Mucosa of descending colon (tissue), 3 donors: ENCODE results near the gene SLC16A4. TPM values are rescaled to one million over a fixed set of nuclear protein-coding genes. Genes with fewer than 3 reads are reported as not detected.
"Not testable (repeated sequence)": the region's sequence is repeated elsewhere in the genome, so short reads cannot be mapped to it uniquely, and the experiment has no call there.

Experiments
- ATAC-seq: fragments of 200-7000 bp; cut with Tn5 transposase; one replicate; pipeline ENCODE4 v1.9.1; 2020; ENCODE audit warnings: mild to moderate bottlenecking, moderate library complexity
- DNase-seq, 3 donors: peaks; one replicate each; pipeline ENCODE4 v3.0.0-alpha.2; 2020
- H3K36me3 ChIP-seq: fragments of 200-600 bp; one replicate; pipeline ENCODE4 v1.8.0; 2021; ENCODE audit warnings: low read depth, mild to moderate bottlenecking
- H3K4me1 ChIP-seq: fragments of 200-600 bp; one replicate; pipeline ENCODE4 v1.8.0; 2021; ENCODE audit warnings: low read depth, mild to moderate bottlenecking
- H3K4me3 ChIP-seq: fragments of 200-600 bp; one replicate; pipeline ENCODE4 v1.8.0; 2021; ENCODE audit warnings: mild to moderate bottlenecking
- H3K9me3 ChIP-seq: fragments of 200-600 bp; one replicate; pipeline ENCODE4 v1.8.0; 2021; ENCODE audit warnings: mild to moderate bottlenecking
- CTCF ChIP-seq: fragments of 200-600 bp; IDR thresholded peaks from one replicate; pipeline ENCODE4 v1.8.0; 2022; ENCODE audit warnings: antibody characterized with exemption, mild to moderate bottlenecking
- intact Hi-C, 2 donors: fragments of 100-400 bp; cut with DNase I in 1 of 2; cut with micrococcal nuclease in 1 of 2; formaldehyde crosslinking; loops; one replicate each; pipeline versions ENCODE4 v1.11.0 to v1.11.1; 2022; cut with DNase I, micrococcal nuclease
- total RNA-seq, 3 donors: library from RNA; stranded (reverse); fragmentation: NEBNext Ultra II Directional in 2 of 3; extraction: Animal tissue kit (Norgen Biotek cat#: 25700) in 2 of 3; gene quantifications; one replicate each; pipeline versions ENCODE4 v1.2.1 to v1.2.4, GENCODE V29; 2021 to 2023
- donor health status: DM: no; HTN: no; CAD: no; lungs with moderate emphysema.
- donor health status: DM: no; HTN: no; CAD: no.
- donor health status: DM: no; HTN: yes; CAD: no.

SLC16A4 gene
- total RNA-seq, 3 donors from 2014 or later, result 0.67 to 4.4 (median 1.8) TPM

GRCh38 chr1:110412576-110412975 lies 21.8 kb upstream of the SLC16A4 start:
- H3K4me1 ChIP-seq, result peaks cover 11% of the 10 kb centered on the region
- intact Hi-C loops, result no loop called here
- no peaks in the 10 kb centered on the region for H3K9me3 ChIP-seq
- no peak overlapping the region for H3K4me3 ChIP-seq
- peak in 2 of 3 donors; percentile 75 for DNase-seq
- no peaks in the 10 kb centered on the region for H3K36me3 ChIP-seq
- ATAC-seq, result peak; percentile 56
- TF ChIP-seq CTCF, result peak; percentile 56

- intact Hi-C loops, result no loop called here
- H3K9me3 ChIP-seq, result no peaks in the 10 kb centered on the region
- no peak for ATAC-seq
These were observed 20.4 kb upstream of the SLC16A4 start for GRCh38 chr1:110411173-110411735.

GRCh38 chr1:110409316-110409715 lies 18.5 kb upstream of the SLC16A4 start:
- no peak for DNase-seq
- TF ChIP-seq CTCF, result no peak

More at GRCh38 chr1:110411173-110411735, 20.4 kb upstream of the SLC16A4 start:
- peaks cover 15% of the 10 kb centered on the region for H3K4me1 ChIP-seq
- no peaks in the 10 kb centered on the region for H3K36me3 ChIP-seq
- H3K4me3 ChIP-seq, result no peak overlapping the region
- no peak for TF ChIP-seq CTCF
- no peak for DNase-seq

GRCh38 chr1:110408488-110408887 lies 17.7 kb upstream of the SLC16A4 start:
- Histone ChIP-seq H3K4me3 (no peak overlapping the region), H3K4me1 (peaks cover 19% of the 10 kb centered on the region), H3K9me3 (no peaks in the 10 kb centered on the region), H3K36me3 (no peaks in the 10 kb centered on the region)
- TF ChIP-seq CTCF, result no peak
- DNase-seq (no peak), ATAC-seq (no peak)
- intact Hi-C loops, result loop anchor here in 1 of 2 donors (5.0 kb wide), 1 partner anchor 71 kb away; the partner anchor contains the start of gene RBM15

More at GRCh38 chr1:110409316-110409715, 18.5 kb upstream of the SLC16A4 start:
- intact Hi-C loops, result loop anchor here in 1 of 2 donors (5.0 kb wide), 1 partner anchor 72 kb away; the partner anchor contains the start of gene RBM15
- Histone ChIP-seq H3K4me1 (peaks cover 18% of the 10 kb centered on the region), H3K9me3 (no peaks in the 10 kb centered on the region), H3K4me3 (no peak overlapping the region), H3K36me3 (no peaks in the 10 kb centered on the region)
- ATAC-seq, result no peak

- DNase-seq, result peak; percentile 95 to 96 (median 96)
- ATAC-seq, result peak; percentile 99
- Histone ChIP-seq H3K9me3 (no peaks in the 10 kb centered on the region), H3K4me3 (peak within 1 kb of the TSS; percentile 94), H3K4me1 (peaks cover 19% of the 10 kb centered on the region), H3K36me3 (peaks cover 1% of the 10 kb centered on the region)
- no peak for TF ChIP-seq CTCF
- intact Hi-C loops, result loop anchor here in 1 of 2 donors (5.0 kb wide), 1 partner anchor 70 kb away; the partner anchor contains the start of gene RBM15
These were observed 16.7 kb upstream of the SLC16A4 start, which contains the start of gene LAMTOR5 for GRCh38 chr1:110407260-110408210. LAMTOR5 (minus strand) TSS chr1:110407694; CDS start chr1:110407620, 74 bp downstream.

- Histone ChIP-seq H3K4me3 (peak overlapping the region; percentile 94), H3K4me1 (peaks cover 19% of the 10 kb centered on the region)
- not testable (repeated sequence) for DNase-seq, ATAC-seq, H3K9me3 ChIP-seq, H3K36me3 ChIP-seq
- intact Hi-C loops, result loop anchor here in 1 of 2 donors (5.0 kb wide), 1 partner anchor 69 kb away; the partner anchor contains the start of gene RBM15
These were observed 15.6 kb upstream of the SLC16A4 start for GRCh38 chr1:110406407-110406806.
